Measurements from ENCODE around the gene DNAJA1. TPM values are rescaled to one million over a fixed set of nuclear protein-coding genes. Genes with fewer than 3 reads are reported as not detected.

DNAJA1 gene
- polyA plus RNA-seq, 2 donors: 25.8 to 45.7 TPM

- Histone ChIP-seq H3K36me3 (ENCODE audit: control insufficient read depth in 2 of 2, insufficient read depth in 2 of 2, low read length in 1 of 2) (peaks cover 0 to 4% of the 10 kb centered on the region in 2 donors), H3K4me3 (ENCODE audit: low read depth in 1 of 2, low read length in 2 of 2) (peak overlapping the region; percentile 89 to 100), H3K27me3 (ENCODE audit: control insufficient read depth in 1 of 2, insufficient read depth in 2 of 2, low read length in 2 of 2) (no peaks in the 10 kb centered on the region), H3K4me1 (ENCODE audit: control insufficient read depth in 2 of 2, insufficient read depth in 2 of 2, low read length in 1 of 2) (no peaks in the 10 kb centered on the region), H3K27ac (ENCODE audit: low read depth in 2 of 2, low read length in 1 of 2) (peak overlapping the region; percentile 80 to 98), H3K9me3 (ENCODE audit: control insufficient read depth in 2 of 2, insufficient read depth in 1 of 2, low read depth in 1 of 2, low read length in 1 of 2) (no peaks in the 10 kb centered on the region)
- 8 to 10% methylated on average over 33 of the region's 33 CpGs for whole genome bisulfite sequencing, 2 donors
Measured at GRCh38 chr9:33024126-33024965, 727 bp upstream of the DNAJA1 start.

GRCh38 chr9:33025572-33026342, 684 bp downstream of the DNAJA1 start:
- Histone ChIP-seq H3K27ac (ENCODE audit: low read depth in 2 of 2, low read length in 1 of 2) (peak overlapping the region; percentile 98 to 99), H3K4me3 (ENCODE audit: low read depth in 1 of 2, low read length in 2 of 2) (peak overlapping the region; percentile 89 to 100), H3K27me3 (ENCODE audit: control insufficient read depth in 1 of 2, insufficient read depth in 2 of 2, low read length in 2 of 2) (no peaks in the 10 kb centered on the region), H3K9me3 (ENCODE audit: control insufficient read depth in 2 of 2, insufficient read depth in 1 of 2, low read depth in 1 of 2, low read length in 1 of 2) (no peaks in the 10 kb centered on the region), H3K4me1 (ENCODE audit: control insufficient read depth in 2 of 2, insufficient read depth in 2 of 2, low read length in 1 of 2) (no peaks in the 10 kb centered on the region), H3K36me3 (ENCODE audit: control insufficient read depth in 2 of 2, insufficient read depth in 2 of 2, low read length in 1 of 2) (peaks cover 0 to 4% of the 10 kb centered on the region in 2 donors)
- 1 to 2% methylated on average over 28 to 36 of the region's 36 CpGs for WGBS, 2 donors

- H3K27ac ChIP-seq (ENCODE audit: low read depth in 2 of 2, low read length in 1 of 2): peak overlapping the region in 1 of 2 donors; percentile 6
- H3K36me3 ChIP-seq (ENCODE audit: control insufficient read depth in 2 of 2, insufficient read depth in 2 of 2, low read length in 1 of 2): peaks cover 0 to 11% of the 10 kb centered on the region in 2 donors
- 13 to 17% methylated on average over 4 of the region's 4 CpGs for WGBS, 2 donors
- H3K4me1 ChIP-seq (ENCODE audit: control insufficient read depth in 2 of 2, insufficient read depth in 2 of 2, low read length in 1 of 2): no peaks in the 10 kb centered on the region
- no peak overlapping the region for H3K4me3 ChIP-seq (ENCODE audit: low read depth in 1 of 2, low read length in 2 of 2)
- H3K27me3 ChIP-seq (ENCODE audit: control insufficient read depth in 1 of 2, insufficient read depth in 2 of 2, low read length in 2 of 2): no peaks in the 10 kb centered on the region
- no peaks in the 10 kb centered on the region for H3K9me3 ChIP-seq (ENCODE audit: control insufficient read depth in 2 of 2, insufficient read depth in 1 of 2, low read depth in 1 of 2, low read length in 1 of 2)
Measured at GRCh38 chr9:33029231-33029786, 4.2 kb downstream of the DNAJA1 start.

GRCh38 chr9:33030285-33030684, 5.2 kb downstream of the DNAJA1 start:
- 88 to 90% methylated on average over 5 of the region's 5 CpGs for WGBS, 2 donors
- H3K27ac ChIP-seq (ENCODE audit: low read depth in 2 of 2, low read length in 1 of 2): no peak overlapping the region
- H3K4me1 ChIP-seq (ENCODE audit: control insufficient read depth in 2 of 2, insufficient read depth in 2 of 2, low read length in 1 of 2): no peaks in the 10 kb centered on the region
- H3K36me3 ChIP-seq (ENCODE audit: control insufficient read depth in 2 of 2, insufficient read depth in 2 of 2, low read length in 1 of 2): peaks cover 0 to 16% of the 10 kb centered on the region in 2 donors
- H3K27me3 ChIP-seq (ENCODE audit: control insufficient read depth in 1 of 2, insufficient read depth in 2 of 2, low read length in 2 of 2): no peaks in the 10 kb centered on the region
- H3K9me3 ChIP-seq (ENCODE audit: control insufficient read depth in 2 of 2, insufficient read depth in 1 of 2, low read depth in 1 of 2, low read length in 1 of 2): no peaks in the 10 kb centered on the region
- H3K4me3 ChIP-seq (ENCODE audit: low read depth in 1 of 2, low read length in 2 of 2): no peak overlapping the region

- Histone ChIP-seq H3K36me3 (ENCODE audit: control insufficient read depth in 2 of 2, insufficient read depth in 2 of 2, low read length in 1 of 2) (peaks cover 8 to 29% of the 10 kb centered on the region in 2 donors), H3K4me1 (ENCODE audit: control insufficient read depth in 2 of 2, insufficient read depth in 2 of 2, low read length in 1 of 2) (no peaks in the 10 kb centered on the region), H3K9me3 (ENCODE audit: control insufficient read depth in 2 of 2, insufficient read depth in 1 of 2, low read depth in 1 of 2, low read length in 1 of 2) (no peaks in the 10 kb centered on the region), H3K27me3 (ENCODE audit: control insufficient read depth in 1 of 2, insufficient read depth in 2 of 2, low read length in 2 of 2) (no peaks in the 10 kb centered on the region), H3K4me3 (ENCODE audit: low read depth in 1 of 2, low read length in 2 of 2) (no peak overlapping the region), H3K27ac (ENCODE audit: low read depth in 2 of 2, low read length in 1 of 2) (no peak overlapping the region)
- WGBS, 2 donors: 36 to 49% methylated on average over 1 of the region's 1 CpG
Measured at GRCh38 chr9:33032292-33032691, 7.2 kb downstream of the DNAJA1 start.

- Histone ChIP-seq H3K4me1 (ENCODE audit: control insufficient read depth in 2 of 2, insufficient read depth in 2 of 2, low read length in 1 of 2) (no peaks in the 10 kb centered on the region), H3K4me3 (ENCODE audit: low read depth in 1 of 2, low read length in 2 of 2) (no peak overlapping the region), H3K27me3 (ENCODE audit: control insufficient read depth in 1 of 2, insufficient read depth in 2 of 2, low read length in 2 of 2) (no peaks in the 10 kb centered on the region), H3K36me3 (ENCODE audit: control insufficient read depth in 2 of 2, insufficient read depth in 2 of 2, low read length in 1 of 2) (peaks cover 8 to 27% of the 10 kb centered on the region in 2 donors), H3K27ac (ENCODE audit: low read depth in 2 of 2, low read length in 1 of 2) (no peak overlapping the region), H3K9me3 (ENCODE audit: control insufficient read depth in 2 of 2, insufficient read depth in 1 of 2, low read depth in 1 of 2, low read length in 1 of 2) (no peaks in the 10 kb centered on the region)
- WGBS, 2 donors: 69 to 72% methylated on average over 5 of the region's 5 CpGs
Measured at GRCh38 chr9:33032865-33033264, 7.8 kb downstream of the DNAJA1 start.

GRCh38 chr9:33040792-33041431, 15.8 kb downstream of the DNAJA1 start:
- Histone ChIP-seq H3K4me1 (ENCODE audit: control insufficient read depth in 2 of 2, insufficient read depth in 2 of 2, low read length in 1 of 2) (no peaks in the 10 kb centered on the region), H3K9me3 (ENCODE audit: control insufficient read depth in 2 of 2, insufficient read depth in 1 of 2, low read depth in 1 of 2, low read length in 1 of 2) (no peaks in the 10 kb centered on the region), H3K27ac (ENCODE audit: low read depth in 2 of 2, low read length in 1 of 2) (no peak overlapping the region), H3K27me3 (ENCODE audit: control insufficient read depth in 1 of 2, insufficient read depth in 2 of 2, low read length in 2 of 2) (no peaks in the 10 kb centered on the region), H3K36me3 (ENCODE audit: control insufficient read depth in 2 of 2, insufficient read depth in 2 of 2, low read length in 1 of 2) (peaks cover 8 to 18% of the 10 kb centered on the region in 2 donors), H3K4me3 (ENCODE audit: low read depth in 1 of 2, low read length in 2 of 2) (no peak overlapping the region)
- 88 to 90% methylated on average over 9 of the region's 9 CpGs for WGBS, 2 donors

- H3K4me1 ChIP-seq (ENCODE audit: control insufficient read depth in 2 of 2, insufficient read depth in 2 of 2, low read length in 1 of 2): no peaks in the 10 kb centered on the region
- H3K9me3 ChIP-seq (ENCODE audit: control insufficient read depth in 2 of 2, insufficient read depth in 1 of 2, low read depth in 1 of 2, low read length in 1 of 2): no peaks in the 10 kb centered on the region
- no peaks in the 10 kb centered on the region for H3K27me3 ChIP-seq (ENCODE audit: control insufficient read depth in 1 of 2, insufficient read depth in 2 of 2, low read length in 2 of 2)
- no peak overlapping the region for H3K4me3 ChIP-seq (ENCODE audit: low read depth in 1 of 2, low read length in 2 of 2)
- H3K27ac ChIP-seq (ENCODE audit: low read depth in 2 of 2, low read length in 1 of 2): no peak overlapping the region
- peaks cover 2 to 14% of the 10 kb centered on the region in 2 donors for H3K36me3 ChIP-seq (ENCODE audit: control insufficient read depth in 2 of 2, insufficient read depth in 2 of 2, low read length in 1 of 2)
- 74 to 83% methylated on average over 10 of the region's 10 CpGs for WGBS, 2 donors
Measured at GRCh38 chr9:33041432-33042188, 16.5 kb downstream of the DNAJA1 start.

GRCh38 chr9:33042473-33042872, 17.4 kb downstream of the DNAJA1 start:
- H3K4me3 ChIP-seq (ENCODE audit: low read depth in 1 of 2, low read length in 2 of 2): no peak overlapping the region
- H3K36me3 ChIP-seq (ENCODE audit: control insufficient read depth in 2 of 2, insufficient read depth in 2 of 2, low read length in 1 of 2): peaks cover 0 to 5% of the 10 kb centered on the region in 2 donors
- no peaks in the 10 kb centered on the region for H3K4me1 ChIP-seq (ENCODE audit: control insufficient read depth in 2 of 2, insufficient read depth in 2 of 2, low read length in 1 of 2)
- H3K27ac ChIP-seq (ENCODE audit: low read depth in 2 of 2, low read length in 1 of 2): no peak overlapping the region
- H3K27me3 ChIP-seq (ENCODE audit: control insufficient read depth in 1 of 2, insufficient read depth in 2 of 2, low read length in 2 of 2): no peaks in the 10 kb centered on the region
- WGBS, 2 donors: 68 to 79% methylated on average over 8 of the region's 8 CpGs
- H3K9me3 ChIP-seq (ENCODE audit: control insufficient read depth in 2 of 2, insufficient read depth in 1 of 2, low read depth in 1 of 2, low read length in 1 of 2): no peaks in the 10 kb centered on the region

Measured in esophagus (tissue), 2 donors.